Measurements from ENCODE around the gene CTSD.

DNA sequence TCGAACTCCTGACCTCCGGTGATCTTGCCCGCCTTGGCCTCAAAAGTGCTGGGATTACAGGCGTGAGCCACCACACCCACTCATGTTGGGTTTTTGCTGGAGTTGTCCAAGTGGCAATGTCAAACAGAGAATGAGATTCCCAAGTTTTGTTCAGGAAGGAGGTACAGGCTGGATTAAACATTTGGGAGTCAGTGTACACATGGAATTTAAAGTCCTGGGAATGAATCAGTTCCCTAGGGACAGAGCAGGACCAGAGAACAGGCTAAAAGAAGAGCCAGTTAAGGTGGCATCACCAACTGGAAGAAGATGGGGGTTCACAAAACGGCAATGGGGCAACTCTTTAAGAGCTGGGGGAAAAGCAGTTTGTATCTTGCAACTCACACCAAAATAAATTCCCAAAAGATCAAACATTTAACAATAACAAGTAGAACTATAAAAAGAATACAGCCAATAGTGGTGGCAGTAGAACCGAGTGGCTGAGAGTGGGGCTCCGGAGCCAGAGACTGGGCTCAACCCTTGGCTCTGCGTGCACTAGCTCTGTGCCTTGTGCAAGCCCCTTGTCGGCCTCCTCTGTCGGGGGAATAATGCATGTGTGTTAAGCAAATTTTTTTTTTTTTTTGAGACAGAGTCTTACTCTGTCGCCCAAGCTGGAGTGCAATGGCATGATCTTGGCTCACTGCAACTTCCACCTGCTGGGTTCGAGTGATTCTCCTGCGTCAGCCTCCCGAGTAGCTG lies 33.8 kb upstream of the CTSD start:
- TF ChIP-seq, protein P1, sequence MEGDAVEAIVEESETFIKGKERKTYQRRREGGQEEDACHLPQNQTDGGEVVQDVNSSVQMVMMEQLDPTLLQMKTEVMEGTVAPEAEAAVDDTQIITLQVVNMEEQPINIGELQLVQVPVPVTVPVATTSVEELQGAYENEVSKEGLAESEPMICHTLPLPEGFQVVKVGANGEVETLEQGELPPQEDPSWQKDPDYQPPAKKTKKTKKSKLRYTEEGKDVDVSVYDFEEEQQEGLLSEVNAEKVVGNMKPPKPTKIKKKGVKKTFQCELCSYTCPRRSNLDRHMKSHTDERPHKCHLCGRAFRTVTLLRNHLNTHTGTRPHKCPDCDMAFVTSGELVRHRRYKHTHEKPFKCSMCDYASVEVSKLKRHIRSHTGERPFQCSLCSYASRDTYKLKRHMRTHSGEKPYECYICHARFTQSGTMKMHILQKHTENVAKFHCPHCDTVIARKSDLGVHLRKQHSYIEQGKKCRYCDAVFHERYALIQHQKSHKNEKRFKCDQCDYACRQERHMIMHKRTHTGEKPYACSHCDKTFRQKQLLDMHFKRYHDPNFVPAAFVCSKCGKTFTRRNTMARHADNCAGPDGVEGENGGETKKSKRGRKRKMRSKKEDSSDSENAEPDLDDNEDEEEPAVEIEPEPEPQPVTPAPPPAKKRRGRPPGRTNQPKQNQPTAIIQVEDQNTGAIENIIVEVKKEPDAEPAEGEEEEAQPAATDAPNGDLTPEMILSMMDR (conservative IDR thresholded peaks at IDR 0.05; ENCODE audit: low read length) = no peak
- no peak for TF ChIP-seq EZH2phosphoT487 (IDR thresholded peaks at IDR 0.05; ENCODE audit: borderline replicate concordance)

All from Loucy (cell line).